SK-N-MC (cell line): ENCODE measurements around the gene IGF1R.

Experiments
- EZH2 ChIP-seq: fragments of 200-600 bp; sonication (generic); IDR thresholded peaks from one replicate; pipeline ENCODE4 v1.6.1; 2017; ENCODE audit warnings: antibody characterized with exemption
- FOXP2 ChIP-seq: optimal IDR thresholded peaks from 2 replicates; pipeline ENCODE3; 2011; ENCODE audit warnings: mild to moderate bottlenecking, moderate library complexity; ENCODE audit not compliant: insufficient read depth; ENCODE audit errors: extremely low read length, control extremely low read depth
- POLR2AphosphoS5 ChIP-seq: IDR thresholded peaks from 2 replicates; pipeline ENCODE4 v1.6.1; 2012; ENCODE audit warnings: mild to moderate bottlenecking, low read depth, low read length, borderline replicate concordance

GRCh38 chr15:98663045-98663444 lies 14.7 kb downstream of the IGF1R start:
- TF ChIP-seq POLR2AphosphoS5, result no peak
- TF ChIP-seq EZH2, result no peak
- TF ChIP-seq FOXP2, result no peak
